ENCODE data around the gene TSPAN31.

Gene TSPAN31

DNA sequence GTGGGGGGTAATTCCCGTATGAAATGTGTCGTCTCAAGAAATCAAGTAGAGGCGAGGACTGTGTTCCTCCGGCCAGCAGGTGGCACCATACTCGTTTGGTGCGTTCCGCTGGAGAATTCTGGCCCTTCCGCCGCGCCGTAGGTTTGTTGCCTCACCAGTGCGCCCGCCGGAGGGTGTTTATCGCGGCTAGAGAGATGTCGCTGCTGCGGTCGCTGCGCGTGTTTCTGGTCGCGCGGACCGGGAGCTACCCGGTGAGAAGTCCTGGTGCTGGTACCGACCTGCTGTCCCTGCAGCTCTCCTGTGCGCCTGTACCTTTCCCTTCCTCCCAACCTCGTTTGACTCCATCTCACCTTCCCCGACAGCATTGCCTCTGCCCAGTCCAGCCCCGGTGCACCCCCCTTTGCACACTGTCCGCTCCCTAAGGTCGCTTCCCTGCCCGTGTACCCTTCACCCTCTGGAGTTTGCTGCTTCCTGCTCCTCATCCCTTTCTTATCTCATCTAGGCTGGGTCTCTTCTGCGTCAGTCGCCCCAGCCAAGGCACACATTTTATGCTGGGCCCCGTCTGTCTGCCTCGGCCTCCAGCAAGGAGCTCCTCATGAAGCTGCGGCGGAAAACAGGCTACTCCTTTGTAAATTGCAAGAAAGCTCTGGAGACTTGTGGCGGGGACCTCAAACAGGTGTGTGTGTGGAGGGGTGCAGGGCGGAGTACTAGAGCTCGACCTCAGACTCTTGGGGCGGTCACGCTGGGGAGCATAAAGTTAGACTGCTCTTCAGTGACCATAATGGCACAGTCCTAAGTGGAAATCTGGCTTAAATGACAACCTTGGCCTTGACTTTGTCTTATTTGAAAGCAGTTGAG lies 38.0 kb downstream of the TSPAN31 start, which contains the start of gene TSFM (continued):
- TF ChIP-seq, protein P1, sequence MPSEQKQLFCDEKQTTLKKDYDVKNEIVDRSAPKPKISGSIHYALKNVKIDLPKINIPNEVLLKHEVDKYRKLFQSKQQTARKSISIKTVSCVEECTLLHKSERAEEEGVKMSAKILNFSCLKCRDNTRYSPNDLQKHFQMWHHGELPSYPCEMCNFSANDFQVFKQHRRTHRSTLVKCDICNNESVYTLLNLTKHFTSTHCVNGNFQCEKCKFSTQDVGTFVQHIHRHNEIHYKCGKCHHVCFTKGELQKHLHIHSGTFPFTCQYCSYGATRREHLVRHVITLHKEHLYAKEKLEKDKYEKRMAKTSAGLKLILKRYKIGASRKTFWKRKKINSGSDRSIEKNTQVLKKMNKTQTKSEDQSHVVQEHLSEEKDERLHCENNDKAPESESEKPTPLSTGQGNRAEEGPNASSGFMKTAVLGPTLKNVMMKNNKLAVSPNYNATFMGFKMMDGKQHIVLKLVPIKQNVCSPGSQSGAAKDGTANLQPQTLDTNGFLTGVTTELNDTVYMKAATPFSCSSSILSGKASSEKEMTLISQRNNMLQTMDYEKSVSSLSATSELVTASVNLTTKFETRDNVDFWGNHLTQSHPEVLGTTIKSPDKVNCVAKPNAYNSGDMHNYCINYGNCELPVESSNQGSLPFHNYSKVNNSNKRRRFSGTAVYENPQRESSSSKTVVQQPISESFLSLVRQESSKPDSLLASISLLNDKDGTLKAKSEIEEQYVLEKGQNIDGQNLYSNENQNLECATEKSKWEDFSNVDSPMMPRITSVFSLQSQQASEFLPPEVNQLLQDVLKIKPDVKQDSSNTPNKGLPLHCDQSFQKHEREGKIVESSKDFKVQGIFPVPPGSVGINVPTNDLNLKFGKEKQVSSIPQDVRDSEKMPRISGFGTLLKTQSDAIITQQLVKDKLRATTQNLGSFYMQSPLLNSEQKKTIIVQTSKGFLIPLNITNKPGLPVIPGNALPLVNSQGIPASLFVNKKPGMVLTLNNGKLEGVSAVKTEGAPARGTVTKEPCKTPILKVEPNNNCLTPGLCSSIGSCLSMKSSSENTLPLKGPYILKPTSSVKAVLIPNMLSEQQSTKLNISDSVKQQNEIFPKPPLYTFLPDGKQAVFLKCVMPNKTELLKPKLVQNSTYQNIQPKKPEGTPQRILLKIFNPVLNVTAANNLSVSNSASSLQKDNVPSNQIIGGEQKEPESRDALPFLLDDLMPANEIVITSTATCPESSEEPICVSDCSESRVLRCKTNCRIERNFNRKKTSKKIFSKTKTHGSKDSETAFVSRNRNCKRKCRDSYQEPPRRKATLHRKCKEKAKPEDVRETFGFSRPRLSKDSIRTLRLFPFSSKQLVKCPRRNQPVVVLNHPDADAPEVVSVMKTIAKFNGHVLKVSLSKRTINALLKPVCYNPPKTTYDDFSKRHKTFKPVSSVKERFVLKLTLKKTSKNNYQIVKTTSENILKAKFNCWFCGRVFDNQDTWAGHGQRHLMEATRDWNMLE (tag by site-specific recombination; conservative IDR thresholded peaks at IDR 0.05; ENCODE audit: low read depth): peak; percentile 64
- TF ChIP-seq ZNF76 (tag by site-specific recombination; IDR thresholded peaks at IDR 0.05; ENCODE audit: borderline replicate concordance, low read depth): peak; percentile 81
- peak; percentile 97 for TF ChIP-seq ZEB2 (tag by site-specific recombination; IDR thresholded peaks at IDR 0.05)
- peak; percentile 55; the same call in 1 of the 2 replicates for TF ChIP-seq KLF10 (tag by site-specific recombination; IDR thresholded peaks at IDR 0.05)
- no peak for TF ChIP-seq ZNF791 (tag by site-specific recombination; IDR thresholded peaks at IDR 0.05)
- TF ChIP-seq TRIM28 (IDR thresholded peaks at IDR 0.05; ENCODE audit: borderline replicate concordance, low read length): peak; percentile 46; the same call in 1 of the 2 replicates
- TF ChIP-seq SP2 (tag by site-specific recombination; IDR thresholded peaks at IDR 0.05): peak; percentile 30; the same call in 1 of the 2 replicates

DNA sequence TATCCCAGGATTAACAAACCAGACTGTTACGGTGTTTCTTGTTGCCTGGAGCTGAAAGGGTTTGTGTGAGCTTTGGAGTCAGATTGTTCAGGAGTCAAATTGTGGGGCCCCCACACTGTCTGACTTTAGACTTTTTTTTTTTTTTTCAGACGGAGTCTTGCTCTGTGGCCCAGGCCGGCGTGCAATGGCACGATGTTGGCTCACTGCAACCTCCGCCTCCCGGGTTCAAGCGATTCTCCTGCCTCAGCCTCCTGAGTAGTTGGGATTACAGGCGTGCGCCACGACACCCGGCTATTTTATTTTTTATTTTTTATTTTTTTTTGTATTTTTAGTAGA lies 38.6 kb downstream of the TSPAN31 start:
- CTCF ChIA-PET: interaction anchor here (0.6 to 2.8 kb wide), 18 partner anchors 9 to 111 kb away, joined by 3 to 19 read pairs (median 4); partner anchors contain the start of genes AVIL, CYP27B1, EEF1AKMT3 and METTL1
- no peak overlapping the region for H3K27ac ChIP-seq (ENCODE audit: extremely low read depth, low read depth, low read length)
- POLR2A ChIA-PET: interaction anchor here (1.0 to 1.7 kb wide), 5 partner anchors 11 to 39 kb away, joined by 3 to 14 read pairs (median 5); partner anchors contain the start of genes CDK4, EEF1AKMT3, METTL1 and TSPAN31
- peaks cover 44 to 53% of the 10 kb centered on the region in 2 experiments for H3K36me3 ChIP-seq (ENCODE audit: control insufficient read depth in 2 of 2, insufficient read depth in 1 of 2, low read length in 2 of 2)
- peak overlapping the region; percentile 58 for H3K4me3 ChIP-seq (ENCODE audit: low read depth, low read length)
- H3K9me3 ChIP-seq (ENCODE audit: control insufficient read depth, insufficient read depth, low read depth, low read length): no peaks in the 10 kb centered on the region
- no peaks in the 10 kb centered on the region for H3K4me1 ChIP-seq (ENCODE audit: control insufficient read depth, insufficient read depth, low read length)
- TF ChIP-seq, protein P2, sequence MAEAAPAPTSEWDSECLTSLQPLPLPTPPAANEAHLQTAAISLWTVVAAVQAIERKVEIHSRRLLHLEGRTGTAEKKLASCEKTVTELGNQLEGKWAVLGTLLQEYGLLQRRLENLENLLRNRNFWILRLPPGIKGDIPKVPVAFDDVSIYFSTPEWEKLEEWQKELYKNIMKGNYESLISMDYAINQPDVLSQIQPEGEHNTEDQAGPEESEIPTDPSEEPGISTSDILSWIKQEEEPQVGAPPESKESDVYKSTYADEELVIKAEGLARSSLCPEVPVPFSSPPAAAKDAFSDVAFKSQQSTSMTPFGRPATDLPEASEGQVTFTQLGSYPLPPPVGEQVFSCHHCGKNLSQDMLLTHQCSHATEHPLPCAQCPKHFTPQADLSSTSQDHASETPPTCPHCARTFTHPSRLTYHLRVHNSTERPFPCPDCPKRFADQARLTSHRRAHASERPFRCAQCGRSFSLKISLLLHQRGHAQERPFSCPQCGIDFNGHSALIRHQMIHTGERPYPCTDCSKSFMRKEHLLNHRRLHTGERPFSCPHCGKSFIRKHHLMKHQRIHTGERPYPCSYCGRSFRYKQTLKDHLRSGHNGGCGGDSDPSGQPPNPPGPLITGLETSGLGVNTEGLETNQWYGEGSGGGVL (tag by site-specific recombination; IDR thresholded peaks at IDR 0.05): no peak
- TF ChIP-seq ZNF837 (tag by site-specific recombination; IDR thresholded peaks at IDR 0.05) (no peak), ZNF660 (tag by site-specific recombination; IDR thresholded peaks at IDR 0.05) (no peak), ZNF555 (tag by site-specific recombination; conservative IDR thresholded peaks at IDR 0.05) (no peak), ZNF24 (tag by site-specific recombination; IDR thresholded peaks at IDR 0.05) (no peak), ZNF2 (tag by site-specific recombination; IDR thresholded peaks at IDR 0.05) (no peak), ZNF354C (tag by site-specific recombination; IDR thresholded peaks at IDR 0.05; ENCODE audit: borderline replicate concordance, low read depth) (no peak), ZSCAN16 (tag by site-specific recombination; IDR thresholded peaks at IDR 0.05) (no peak), ZXDB (tag by site-specific recombination; IDR thresholded peaks at IDR 0.05) (no peak)
- TF ChIP-seq, protein P3, sequence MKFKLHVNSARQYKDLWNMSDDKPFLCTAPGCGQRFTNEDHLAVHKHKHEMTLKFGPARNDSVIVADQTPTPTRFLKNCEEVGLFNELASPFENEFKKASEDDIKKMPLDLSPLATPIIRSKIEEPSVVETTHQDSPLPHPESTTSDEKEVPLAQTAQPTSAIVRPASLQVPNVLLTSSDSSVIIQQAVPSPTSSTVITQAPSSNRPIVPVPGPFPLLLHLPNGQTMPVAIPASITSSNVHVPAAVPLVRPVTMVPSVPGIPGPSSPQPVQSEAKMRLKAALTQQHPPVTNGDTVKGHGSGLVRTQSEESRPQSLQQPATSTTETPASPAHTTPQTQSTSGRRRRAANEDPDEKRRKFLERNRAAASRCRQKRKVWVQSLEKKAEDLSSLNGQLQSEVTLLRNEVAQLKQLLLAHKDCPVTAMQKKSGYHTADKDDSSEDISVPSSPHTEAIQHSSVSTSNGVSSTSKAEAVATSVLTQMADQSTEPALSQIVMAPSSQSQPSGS (tag by site-specific recombination; IDR thresholded peaks at IDR 0.05; ENCODE audit: low read depth): no peak
